Loucy (cell line): Measurements from ENCODE around the gene FSTL5.

ENCODE experiments used
- H2AFZ ChIP-seq: fragments of 200-600 bp; sonication (generic); 2 replicates; pipeline ENCODE4 v1.6.0; 2016; ENCODE audit warnings: antibody characterized with exemption, mild to moderate bottlenecking, low read length, moderate library complexity
- H3F3A ChIP-seq: fragments of 200-600 bp; 2 replicates; pipeline ENCODE4 v1.6.0; 2016; ENCODE audit warnings: antibody characterized with exemption, low read depth, mild to moderate bottlenecking
- H3K27me3 ChIP-seq: fragments of 200-600 bp; sonication (generic); 2 replicates; pipeline ENCODE4 v1.6.1; 2014; ENCODE audit warnings: low read length, mild to moderate bottlenecking; ENCODE audit not compliant: insufficient read depth, poor library complexity, severe bottlenecking
- H3K36me3 ChIP-seq: fragments of 200-600 bp; sonication (generic); 2 replicates; pipeline ENCODE4 v1.6.1; 2016; ENCODE audit warnings: low read length; ENCODE audit not compliant: insufficient read depth
- H3K4me1 ChIP-seq: fragments of 200-600 bp; sonication (generic); 2 replicates; pipeline ENCODE4 v1.5.1; 2014; ENCODE audit warnings: low read length, mild to moderate bottlenecking; ENCODE audit not compliant: insufficient read depth, poor library complexity, severe bottlenecking
- H3K4me2 ChIP-seq: fragments of 200-600 bp; sonication (generic); 2 replicates; pipeline ENCODE4 v1.6.0; 2014; ENCODE audit warnings: antibody characterized with exemption, low read length, low read depth, mild to moderate bottlenecking; ENCODE audit not compliant: poor library complexity, severe bottlenecking
- H3K4me3 ChIP-seq: fragments of 200-600 bp; sonication (generic); 2 replicates; pipeline ENCODE4 v1.5.1; 2014; ENCODE audit warnings: low read length, mild to moderate bottlenecking, mixed read lengths; ENCODE audit not compliant: poor library complexity, severe bottlenecking
- H3K79me2 ChIP-seq: fragments of 200-600 bp; sonication (generic); 2 replicates; pipeline ENCODE4 v1.6.1; 2014; ENCODE audit warnings: low read length; ENCODE audit not compliant: insufficient read depth
- H3K9ac ChIP-seq: fragments of 200-600 bp; sonication (generic); 2 replicates; pipeline ENCODE4 v1.6.0; 2014; ENCODE audit warnings: mild to moderate bottlenecking, low read depth, low read length, moderate library complexity; ENCODE audit not compliant: poor library complexity, severe bottlenecking
- H3K9me2 ChIP-seq: fragments of 200-600 bp; sonication (generic); replicated peaks from 2 replicates; pipeline ENCODE4 v1.6.1; 2016; ENCODE audit warnings: low read depth, low read length, mixed read lengths
- H3K9me3 ChIP-seq: fragments of 200-600 bp; sonication (generic); 2 replicates; pipeline ENCODE4 v1.6.1; 2014; ENCODE audit warnings: mild to moderate bottlenecking, antibody characterized with exemption, low read length, low read depth; ENCODE audit not compliant: insufficient read depth
- H4K20me1 ChIP-seq: fragments of 200-600 bp; sonication (generic); 2 replicates; pipeline ENCODE4 v1.6.0; 2014; ENCODE audit warnings: antibody characterized with exemption, low read length, mild to moderate bottlenecking; ENCODE audit not compliant: insufficient read depth, poor library complexity, severe bottlenecking
- EZH2phosphoT487 ChIP-seq: fragments of 200-600 bp; IDR thresholded peaks from 2 replicates; pipeline ENCODE4 v1.6.1; 2018; ENCODE audit warnings: antibody characterized with exemption, mild to moderate bottlenecking, moderate library complexity, borderline replicate concordance
- TF ChIP-seq, protein P1 (sequence below): fragments of 200-600 bp; sonication (generic); conservative IDR thresholded peaks from 2 replicates; pipeline ENCODE4 v1.5.1; 2014; ENCODE audit warnings: mild to moderate bottlenecking, antibody characterized with exemption, low read length

FSTL5 gene

GRCh38 chr4:161345741-161346140 is 818.1 kb downstream of the FSTL5 start:
- no peaks in the 10 kb centered on the region for H3K4me1 ChIP-seq
- no peak overlapping the region for H2AFZ ChIP-seq
- no peaks in the 10 kb centered on the region for H3K27me3 ChIP-seq
- no peaks in the 10 kb centered on the region for H3K79me2 ChIP-seq
- H3K9me2 ChIP-seq = no peaks in the 10 kb centered on the region
- H3K9ac ChIP-seq = no peak overlapping the region
- no peaks in the 10 kb centered on the region for H3K9me3 ChIP-seq
- no peak overlapping the region for H3K4me3 ChIP-seq
- TF ChIP-seq, protein P1, sequence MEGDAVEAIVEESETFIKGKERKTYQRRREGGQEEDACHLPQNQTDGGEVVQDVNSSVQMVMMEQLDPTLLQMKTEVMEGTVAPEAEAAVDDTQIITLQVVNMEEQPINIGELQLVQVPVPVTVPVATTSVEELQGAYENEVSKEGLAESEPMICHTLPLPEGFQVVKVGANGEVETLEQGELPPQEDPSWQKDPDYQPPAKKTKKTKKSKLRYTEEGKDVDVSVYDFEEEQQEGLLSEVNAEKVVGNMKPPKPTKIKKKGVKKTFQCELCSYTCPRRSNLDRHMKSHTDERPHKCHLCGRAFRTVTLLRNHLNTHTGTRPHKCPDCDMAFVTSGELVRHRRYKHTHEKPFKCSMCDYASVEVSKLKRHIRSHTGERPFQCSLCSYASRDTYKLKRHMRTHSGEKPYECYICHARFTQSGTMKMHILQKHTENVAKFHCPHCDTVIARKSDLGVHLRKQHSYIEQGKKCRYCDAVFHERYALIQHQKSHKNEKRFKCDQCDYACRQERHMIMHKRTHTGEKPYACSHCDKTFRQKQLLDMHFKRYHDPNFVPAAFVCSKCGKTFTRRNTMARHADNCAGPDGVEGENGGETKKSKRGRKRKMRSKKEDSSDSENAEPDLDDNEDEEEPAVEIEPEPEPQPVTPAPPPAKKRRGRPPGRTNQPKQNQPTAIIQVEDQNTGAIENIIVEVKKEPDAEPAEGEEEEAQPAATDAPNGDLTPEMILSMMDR = no peak
- TF ChIP-seq EZH2phosphoT487 = no peak
- no peaks in the 10 kb centered on the region for H3K36me3 ChIP-seq
- H3K4me2 ChIP-seq = no peak overlapping the region
- H3F3A ChIP-seq = no peaks in the 10 kb centered on the region
- H4K20me1 ChIP-seq = no peaks in the 10 kb centered on the region

- TF ChIP-seq, protein P1 = no peak
- no peak for TF ChIP-seq EZH2phosphoT487
- H3K79me2 ChIP-seq = no peaks in the 10 kb centered on the region
Observed at GRCh38 chr4:161343569-161343950, 820.2 kb downstream of the FSTL5 start.

DNA sequence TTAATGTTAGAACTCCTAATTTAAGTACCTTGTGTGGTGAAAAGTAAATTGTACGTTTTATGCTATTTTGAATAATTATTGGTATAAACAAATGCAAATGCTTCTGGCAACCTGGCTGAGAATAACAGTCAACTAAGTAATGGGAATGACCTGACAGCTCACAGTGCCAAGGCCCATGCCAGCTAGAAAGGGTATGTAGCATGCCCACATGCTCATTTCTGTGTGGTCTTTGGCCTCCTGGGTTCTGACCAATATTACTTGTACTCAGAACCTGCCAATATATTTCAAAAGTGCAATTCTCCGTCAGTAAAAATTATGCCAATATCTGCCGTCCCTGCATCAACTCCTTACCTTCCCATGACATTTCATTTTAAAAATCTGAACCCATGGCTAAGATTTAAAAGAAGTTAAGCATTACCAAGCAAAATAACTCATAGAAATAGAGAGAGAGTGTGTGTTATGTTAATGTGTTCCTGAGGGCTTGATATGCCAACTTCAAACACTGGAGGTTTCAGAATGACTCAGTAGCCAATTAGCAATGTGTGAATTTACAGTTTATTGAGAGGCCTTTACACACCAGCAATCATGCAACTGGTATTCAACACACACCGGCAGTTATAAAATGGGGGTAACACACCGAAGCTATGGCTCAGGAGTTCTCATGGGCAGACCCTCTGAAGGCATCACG is 820.8 kb downstream of the FSTL5 start:
- Histone ChIP-seq H3K27me3 (no peaks in the 10 kb centered on the region), H3K9me3 (no peaks in the 10 kb centered on the region), H3K9ac (no peak overlapping the region), H2AFZ (no peak overlapping the region), H3K4me3 (no peak overlapping the region), H3K4me1 (no peaks in the 10 kb centered on the region), H3F3A (no peaks in the 10 kb centered on the region), H3K79me2 (no peaks in the 10 kb centered on the region), H3K36me3 (no peaks in the 10 kb centered on the region), H3K4me2 (no peak overlapping the region), H3K9me2 (no peaks in the 10 kb centered on the region), H4K20me1 (no peaks in the 10 kb centered on the region)
- TF ChIP-seq EZH2phosphoT487 = no peak
- TF ChIP-seq, protein P1 = no peak

More at GRCh38 chr4:161343569-161343950, 820.2 kb downstream of the FSTL5 start:
- Histone ChIP-seq H3K27me3 (no peaks in the 10 kb centered on the region), H4K20me1 (no peaks in the 10 kb centered on the region), H3K9ac (no peak overlapping the region), H2AFZ (no peak overlapping the region), H3F3A (no peaks in the 10 kb centered on the region), H3K4me1 (no peaks in the 10 kb centered on the region), H3K4me3 (no peak overlapping the region), H3K4me2 (no peak overlapping the region), H3K36me3 (no peaks in the 10 kb centered on the region), H3K9me3 (no peaks in the 10 kb centered on the region), H3K9me2 (no peaks in the 10 kb centered on the region)
